HS-27A (cell line): Measurements from ENCODE around the gene NID1.

Experiments used
- DNase-seq: peaks from one replicate; pipeline ENCODE4 v3.0.0-alpha.2; 2012; ENCODE audit warnings: low read depth, missing footprints

NID1 gene

DNA sequence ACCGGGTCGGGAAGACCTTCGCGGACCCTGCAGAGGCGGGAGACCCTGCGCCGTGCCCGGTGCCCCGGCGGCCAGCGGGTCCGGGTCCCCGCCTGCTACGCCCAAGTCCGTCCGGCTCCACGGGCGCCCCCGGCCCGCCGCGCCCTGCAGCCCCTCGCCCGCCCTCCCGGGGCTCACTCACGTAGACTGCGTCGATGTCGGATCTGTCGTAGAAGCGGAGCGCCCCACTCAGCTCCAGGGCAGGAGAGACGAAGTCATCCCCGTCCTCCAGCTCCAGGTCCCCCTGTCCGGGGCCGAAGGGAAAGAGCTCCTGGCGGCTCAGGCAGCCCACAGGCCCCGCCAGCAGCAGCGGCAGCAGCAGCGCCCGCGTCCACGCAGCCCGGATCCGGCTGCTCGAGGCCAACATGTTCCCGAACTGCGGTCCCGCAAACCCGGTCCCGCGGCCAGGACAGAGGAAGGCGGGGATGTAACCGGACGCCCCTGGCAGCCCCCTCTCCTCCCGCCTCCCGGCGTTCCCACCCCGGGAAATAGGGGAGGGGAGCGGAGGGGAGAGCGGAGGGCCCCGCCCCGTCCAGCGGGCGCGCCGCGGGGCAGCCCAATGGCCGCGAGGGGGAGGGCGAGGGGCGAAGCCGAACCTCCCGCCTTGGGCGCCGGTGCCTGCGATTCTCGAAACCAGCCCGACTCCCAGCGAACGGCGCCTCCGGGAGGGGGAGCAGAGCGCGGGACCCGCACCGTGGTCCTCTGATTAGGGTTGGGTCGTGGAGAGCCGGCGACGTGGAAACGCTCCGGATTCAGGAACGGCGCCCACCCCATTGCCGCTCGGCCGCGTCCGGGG, at the start of gene NID1:
TSS of gene NID1 (minus strand) at position 417 of the 835 bp plus-strand sequence. CDS start at position 406, 11 bp downstream.
- peak; percentile 24 for DNase-seq

- no peak for DNase-seq
These were observed 49.3 kb upstream of the NID1 start for GRCh38 chr1:236114076-236114747.

DNA sequence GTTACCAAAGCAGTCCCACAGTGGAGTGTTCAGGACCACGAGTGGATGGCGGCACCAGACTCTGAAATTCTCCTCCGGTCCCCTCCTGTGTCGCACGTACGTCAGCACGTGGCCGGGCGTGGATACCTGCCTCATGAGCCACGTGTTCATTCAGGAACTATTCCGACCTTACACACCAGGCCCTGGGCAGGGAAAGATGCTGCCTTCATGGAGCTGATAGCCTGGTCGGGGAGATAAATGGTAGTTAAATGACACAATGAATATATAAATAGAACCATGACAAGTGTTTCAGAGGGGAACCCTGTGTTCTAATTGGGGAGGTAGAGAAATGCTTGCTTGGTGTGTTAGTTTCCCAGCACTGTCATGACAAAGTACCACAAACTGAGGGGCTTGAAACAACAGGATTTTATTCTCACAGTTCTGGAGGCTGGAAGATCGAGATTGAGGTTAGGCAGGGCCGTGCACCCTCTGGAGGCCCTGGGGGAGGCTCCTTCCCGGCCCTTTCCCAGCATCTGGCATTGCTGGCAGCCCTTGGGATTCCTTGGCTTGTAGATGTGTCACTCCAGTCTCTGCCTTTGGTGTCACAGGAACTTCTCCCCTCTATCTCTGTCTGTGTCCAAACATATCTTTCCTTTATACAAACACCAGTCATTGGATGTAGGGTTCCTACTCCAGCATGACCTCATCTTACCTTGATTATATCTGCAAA, 48.6 kb upstream of the NID1 start:
- no peak for DNase-seq

DNA sequence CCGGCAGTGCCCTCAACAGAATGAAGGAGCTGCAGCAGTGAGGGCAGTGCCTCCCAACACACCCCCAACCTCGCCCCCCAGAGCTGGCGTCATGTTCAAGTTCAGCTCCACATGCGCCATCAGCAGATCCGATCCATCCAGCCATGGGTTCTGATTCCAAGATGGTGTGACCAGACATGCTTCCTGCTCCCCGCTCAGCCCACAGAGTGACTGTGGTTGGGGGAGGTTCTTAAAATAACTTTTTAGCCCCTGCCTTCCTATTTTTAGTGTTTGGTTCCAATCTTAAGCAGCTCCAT, 47.4 kb upstream of the NID1 start:
- DNase-seq, result no peak

GRCh38 chr1:236111527-236112331, 46.8 kb upstream of the NID1 start:
- DNase-seq, result no peak

- DNase-seq, result no peak
These were observed 45.2 kb upstream of the NID1 start for GRCh38 chr1:236110137-236110536.

- no peak for DNase-seq
These were observed 43.2 kb upstream of the NID1 start for GRCh38 chr1:236108027-236108648.

DNA sequence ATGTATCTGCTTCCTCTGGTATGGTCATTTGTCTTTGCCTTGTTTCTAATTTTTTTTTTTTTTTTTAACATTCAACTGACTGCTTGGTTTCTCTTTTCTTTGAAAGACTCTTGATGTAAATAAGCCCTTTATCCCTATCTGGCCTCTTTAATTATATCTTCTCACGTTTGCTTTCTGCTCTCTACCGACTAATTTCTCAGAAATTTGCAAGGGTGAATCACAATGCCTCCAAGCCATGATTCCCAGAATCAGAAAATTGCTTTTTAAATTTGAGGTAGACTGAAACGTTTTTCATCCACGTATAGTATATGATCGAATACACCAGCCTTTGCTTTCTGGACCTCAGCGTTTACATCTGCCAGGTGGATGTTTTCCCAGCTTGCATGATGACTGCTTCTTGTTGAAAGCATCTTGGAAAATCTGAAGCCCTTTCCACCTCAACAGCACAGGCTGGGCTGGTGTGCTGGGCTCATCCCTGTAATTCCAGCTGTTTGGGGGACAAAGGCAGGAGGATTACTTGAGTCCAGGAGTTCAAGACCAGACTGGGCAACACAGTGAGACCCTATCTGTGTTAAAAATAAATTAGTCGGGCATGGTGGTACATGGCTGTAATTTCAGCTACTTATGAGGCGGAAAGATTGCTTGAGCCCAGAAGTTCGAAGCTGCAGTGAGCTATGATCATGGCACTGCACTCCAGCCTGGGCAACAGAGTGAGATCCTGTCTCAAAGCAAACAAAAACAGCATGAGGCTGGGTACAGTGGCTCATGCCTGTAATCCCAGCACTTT, 42.4 kb upstream of the NID1 start:
- no peak for DNase-seq

DNA sequence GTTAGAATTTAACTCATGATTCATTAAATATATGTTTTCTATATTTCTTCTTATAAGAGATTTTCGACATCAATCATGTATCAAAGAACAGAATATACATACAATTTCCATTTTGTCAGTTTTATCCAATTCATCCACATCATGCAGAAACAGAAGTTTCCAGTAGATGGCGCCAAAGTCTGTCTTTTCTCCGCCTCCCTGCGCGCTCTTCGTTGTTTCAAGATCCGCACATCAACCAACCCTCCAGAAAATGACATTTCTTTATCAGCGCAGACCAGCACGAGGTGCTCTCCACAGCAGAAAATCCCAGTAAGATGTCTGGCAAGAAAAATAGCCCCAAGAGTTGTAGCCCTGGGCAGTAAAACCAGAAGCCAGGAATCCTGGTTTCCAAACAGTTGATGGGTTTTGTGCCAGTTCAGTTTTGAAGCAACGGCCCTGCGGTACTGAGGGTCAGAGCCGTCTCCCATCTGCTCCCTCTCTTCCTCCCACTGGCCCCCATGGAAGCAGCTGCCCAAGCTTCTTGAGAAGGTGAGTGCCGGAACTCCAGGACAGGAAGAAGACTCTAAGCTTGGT, 38.8 kb upstream of the NID1 start:
- DNase-seq, result no peak

DNA sequence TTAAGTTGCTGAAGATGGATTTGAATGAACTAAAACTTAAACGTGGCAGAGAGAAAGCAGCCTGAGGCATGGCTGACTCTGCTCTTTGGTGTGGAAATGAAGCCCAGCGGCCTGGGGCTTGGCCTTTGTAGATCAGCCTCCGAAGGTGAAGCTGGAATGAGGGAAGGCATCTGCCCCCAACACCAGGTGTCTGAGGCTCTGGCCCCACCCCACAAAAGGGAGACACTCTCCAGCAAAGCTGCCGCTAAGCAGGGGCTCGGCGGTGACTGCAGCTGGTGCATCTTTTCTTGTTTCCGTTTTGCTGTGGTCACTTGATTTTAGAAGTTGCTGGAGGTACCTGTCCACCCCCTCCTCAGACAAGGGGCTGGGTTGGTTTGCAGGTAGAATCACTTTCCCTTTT, 38.2 kb upstream of the NID1 start:
- DNase-seq, result no peak

- no peak for DNase-seq
These were observed 37.7 kb upstream of the NID1 start for GRCh38 chr1:236102611-236103010.

DNA sequence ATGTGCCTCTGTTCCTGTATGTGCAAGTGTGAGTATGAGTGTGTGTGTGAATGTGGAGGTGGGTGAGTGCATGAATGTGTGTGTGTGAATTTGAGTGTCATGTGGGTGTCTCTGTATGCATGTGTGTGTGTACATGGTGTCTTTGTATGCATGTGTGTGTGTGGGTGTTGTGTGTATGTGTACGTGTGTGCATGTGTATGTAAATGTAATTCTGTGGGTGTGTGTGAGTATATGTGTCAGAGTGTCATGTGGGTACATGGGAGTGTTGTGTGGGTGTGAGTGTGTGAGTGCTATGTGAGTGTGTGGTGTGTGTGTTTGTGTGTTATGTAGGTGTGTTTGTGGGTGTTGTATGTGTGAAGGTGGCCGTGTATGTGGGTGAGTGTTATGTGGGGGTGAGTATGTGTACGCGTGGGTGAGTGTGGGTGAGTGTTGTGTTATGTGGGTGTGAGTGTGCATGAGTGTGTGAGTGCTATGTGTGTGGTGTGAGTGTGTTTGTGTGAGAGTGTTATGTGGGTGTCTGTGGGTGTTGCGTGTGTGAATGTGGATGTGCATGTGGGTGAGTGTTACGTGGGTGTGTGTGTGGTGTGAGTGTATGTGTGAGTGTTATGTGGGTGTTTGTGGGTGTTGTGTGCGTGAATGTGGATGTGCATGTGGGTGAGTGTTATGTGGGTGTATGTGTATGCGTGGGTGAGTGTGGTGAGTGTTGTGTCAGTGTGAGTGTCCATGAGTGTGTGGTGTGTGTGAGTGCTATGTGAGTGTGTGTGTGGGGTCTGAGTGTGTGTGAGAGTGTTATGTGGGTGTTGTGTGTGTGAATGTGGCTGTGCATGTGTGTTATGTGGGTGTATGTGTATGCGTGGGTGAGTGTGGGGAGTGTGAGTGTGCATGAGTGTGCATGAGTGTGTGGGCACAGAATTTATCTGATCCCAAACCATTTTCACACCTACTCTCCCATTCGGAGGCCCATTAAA, 36.6 kb upstream of the NID1 start:
- DNase-seq, result no peak

DNA sequence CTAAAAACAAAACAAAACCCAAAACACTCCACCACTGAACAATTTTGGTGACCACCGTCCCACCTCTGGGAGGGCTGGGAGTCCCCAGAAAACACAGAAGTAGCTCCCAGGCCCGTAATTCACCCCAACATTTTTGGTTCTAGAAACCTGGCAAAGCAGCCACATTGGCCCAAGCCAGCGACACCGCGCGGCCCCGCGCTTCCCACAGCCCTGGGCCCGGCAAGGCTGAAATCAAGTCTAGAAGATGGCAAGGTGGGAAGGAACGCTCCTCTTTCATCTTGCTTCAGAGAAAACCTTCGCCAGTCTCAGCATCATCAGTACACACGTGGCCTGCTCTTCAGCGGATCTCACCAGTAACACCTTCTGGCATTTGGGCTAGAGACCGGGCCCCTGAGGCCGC, 35.9 kb upstream of the NID1 start:
- DNase-seq, result no peak

- no peak for DNase-seq
These were observed 34.6 kb upstream of the NID1 start for GRCh38 chr1:236099355-236099974.

DNA sequence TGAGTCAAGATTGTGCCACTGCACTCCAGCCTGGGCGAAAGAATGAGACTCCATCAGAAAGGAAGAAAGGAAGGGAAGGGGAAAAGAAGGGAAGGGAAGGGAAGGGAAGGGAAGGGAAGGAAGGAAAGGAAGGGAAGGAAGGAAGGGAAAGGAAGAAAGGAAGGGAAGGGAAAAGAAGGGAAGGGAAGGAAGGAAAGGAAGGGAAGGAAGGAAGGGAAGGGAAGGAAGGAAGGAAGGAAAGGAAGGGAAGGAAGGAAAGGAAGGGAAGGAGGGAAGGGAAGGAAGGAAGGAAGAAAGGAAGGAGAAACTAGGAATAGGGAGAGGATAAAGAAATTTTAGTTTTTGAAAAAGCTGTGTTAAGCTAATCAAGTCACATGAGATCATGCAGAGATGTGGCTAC, 33.4 kb upstream of the NID1 start:
- no peak for DNase-seq

DNA sequence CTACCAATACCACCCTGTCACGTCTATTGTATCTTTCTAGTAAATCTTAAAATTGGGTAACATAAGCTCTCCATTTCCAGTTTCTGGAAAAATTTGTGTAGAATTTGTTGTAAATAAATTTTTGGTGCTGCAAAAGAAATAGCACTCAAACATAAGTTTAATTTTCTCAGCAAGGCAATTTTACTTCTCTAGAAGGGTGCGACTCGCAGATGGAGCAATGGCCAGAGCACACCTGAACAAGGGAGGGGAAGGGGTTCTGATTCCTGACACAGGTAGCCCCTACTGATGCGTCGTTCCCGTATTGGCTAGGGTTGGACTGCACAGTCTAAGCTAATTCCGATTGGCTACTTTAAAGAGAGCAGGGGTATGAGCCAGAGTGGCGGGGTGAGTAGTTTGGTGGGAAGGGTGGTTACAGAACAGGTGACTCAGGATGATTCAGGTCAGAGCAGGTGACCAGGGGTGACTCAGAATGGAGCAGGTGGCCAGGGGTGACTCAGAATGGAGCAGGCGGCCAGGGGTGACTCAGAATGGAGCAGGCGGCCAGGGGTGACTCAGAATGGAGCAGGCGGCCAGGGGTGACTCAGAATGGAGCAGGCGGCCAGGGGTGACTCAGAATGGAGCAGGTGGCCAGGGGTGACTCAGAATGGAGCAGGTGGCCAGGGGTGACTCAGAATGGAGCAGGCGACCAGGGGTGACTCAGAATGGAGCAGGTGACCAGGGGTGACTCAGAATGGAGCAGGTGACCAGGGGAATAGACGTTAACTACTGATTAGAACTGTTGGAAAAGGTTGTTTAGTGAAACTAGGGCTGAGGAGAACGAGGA, 32.0 kb upstream of the NID1 start:
- peak; percentile 27 for DNase-seq

- DNase-seq, result no peak
These were observed 31.0 kb upstream of the NID1 start for GRCh38 chr1:236095705-236096520.
